SKM-1 treated with dmso at 0.1 percent for 144 hours (cell line): ENCODE results near the gene MAPK1.
"Not testable (repeated sequence)": the region's sequence is repeated elsewhere in the genome, so short reads cannot be mapped to it uniquely, and the experiment has no call there.

Source experiments
- DNase-seq: peaks from one replicate; lab custom pipeline; 2025; ENCODE audit not compliant: unreplicated experiment; lab: John Stamatoyannopoulos, UW

MAPK1 gene

DNA sequence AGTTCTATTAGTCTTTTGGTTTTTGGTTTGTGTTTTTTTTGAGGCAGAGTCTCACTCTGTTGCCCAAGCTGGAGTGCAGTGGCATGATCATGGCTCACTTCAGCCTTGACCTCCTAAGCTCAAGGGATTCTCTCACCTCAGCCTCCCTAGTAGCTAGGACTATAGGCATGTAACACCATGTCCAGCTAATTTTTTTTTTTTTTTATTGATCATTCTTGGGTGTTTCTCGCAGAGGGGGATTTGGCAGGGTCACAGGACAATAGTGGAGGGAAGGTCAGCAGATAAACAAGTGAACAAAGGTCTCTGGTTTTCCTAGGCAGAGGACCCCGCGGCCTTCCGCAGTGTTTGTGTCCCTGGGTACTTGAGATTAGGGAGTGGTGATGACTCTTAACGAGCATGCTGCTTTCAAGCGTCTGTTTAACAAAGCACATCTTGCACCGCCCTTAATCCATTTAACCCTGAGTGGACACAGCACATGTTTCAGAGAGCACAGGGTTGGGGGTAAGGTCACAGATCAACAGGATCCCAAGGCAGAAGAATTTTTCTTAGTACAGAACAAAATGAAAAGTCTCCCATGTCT, 15.4 kb upstream of the MAPK1 start:
- not testable (repeated sequence) for DNase-seq

DNA sequence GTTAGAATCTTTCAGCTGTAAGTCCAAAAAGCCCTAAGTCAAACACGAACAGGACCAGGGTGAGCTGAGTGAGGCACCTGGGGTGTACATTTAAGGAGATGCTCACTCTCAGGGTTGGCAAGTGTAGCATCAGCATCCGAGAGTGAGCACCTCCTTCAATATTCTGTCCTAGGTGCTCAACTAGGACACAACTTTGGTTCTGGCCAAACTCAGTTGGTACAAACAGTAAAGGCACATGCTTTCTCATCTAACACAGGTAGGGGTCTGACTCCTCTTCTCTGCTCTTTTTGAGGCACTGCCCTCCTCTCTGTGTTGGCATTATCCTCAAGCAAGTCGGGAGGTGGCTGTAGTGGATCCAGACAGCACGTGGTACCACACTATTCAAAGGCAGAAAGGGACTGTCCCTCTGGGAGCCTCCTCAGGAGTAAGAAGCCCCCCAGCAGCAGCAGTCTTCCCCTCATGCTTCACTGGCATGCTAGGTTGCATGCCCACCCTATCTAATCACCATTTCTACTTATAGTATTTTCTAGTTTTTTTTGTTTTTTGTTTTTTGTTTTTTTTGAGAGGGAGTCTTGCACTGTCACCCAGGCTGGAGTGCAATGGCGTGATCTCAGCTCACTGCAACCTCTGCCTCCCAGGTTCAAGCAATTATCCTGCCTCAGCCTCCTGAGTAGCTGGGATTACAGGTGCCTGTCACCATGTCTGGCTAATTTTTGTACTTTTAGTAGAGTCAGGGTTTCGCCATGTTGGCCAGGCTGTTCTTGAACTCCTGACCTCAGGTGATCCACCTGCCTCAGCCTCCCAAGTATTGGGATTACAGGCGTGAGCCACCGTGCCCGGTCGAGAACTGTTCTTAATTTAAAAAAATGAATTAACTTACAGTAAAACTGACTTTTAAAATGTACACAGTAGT, 14.7 kb upstream of the MAPK1 start:
- DNase-seq = no peak

DNA sequence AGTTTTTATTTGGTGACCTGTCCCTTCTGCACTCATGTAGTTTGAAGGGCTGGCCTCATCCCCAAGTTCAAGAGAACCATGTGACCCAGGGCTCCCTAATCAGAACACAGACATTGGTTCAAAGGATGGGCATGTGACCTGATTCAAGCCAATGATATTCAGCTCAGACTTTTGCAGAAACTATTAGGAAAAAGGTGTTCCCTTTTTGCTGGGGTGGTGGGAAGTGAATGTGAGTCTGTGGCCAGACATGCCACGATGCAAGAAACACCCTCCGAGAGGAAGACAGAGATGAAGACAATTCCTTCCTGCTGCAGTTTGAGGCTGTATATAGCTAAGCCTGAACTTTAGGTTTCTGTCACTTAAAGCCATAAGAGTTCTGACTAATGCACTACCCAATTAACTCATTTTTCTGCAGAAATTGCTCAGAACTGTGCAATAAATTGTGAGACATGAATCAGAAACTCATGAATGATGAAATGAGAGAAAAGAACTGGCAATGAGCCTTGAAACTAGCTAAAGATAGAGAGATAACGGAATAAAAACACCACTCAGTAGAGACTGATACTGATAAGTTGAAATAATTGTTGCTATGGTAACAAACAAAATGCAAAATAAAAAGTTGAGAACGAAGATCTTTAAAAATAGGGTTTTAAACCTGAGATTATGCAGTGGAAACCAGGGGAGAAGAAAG, 9.2 kb upstream of the MAPK1 start:
- DNase-seq = peak; percentile 71

DNA sequence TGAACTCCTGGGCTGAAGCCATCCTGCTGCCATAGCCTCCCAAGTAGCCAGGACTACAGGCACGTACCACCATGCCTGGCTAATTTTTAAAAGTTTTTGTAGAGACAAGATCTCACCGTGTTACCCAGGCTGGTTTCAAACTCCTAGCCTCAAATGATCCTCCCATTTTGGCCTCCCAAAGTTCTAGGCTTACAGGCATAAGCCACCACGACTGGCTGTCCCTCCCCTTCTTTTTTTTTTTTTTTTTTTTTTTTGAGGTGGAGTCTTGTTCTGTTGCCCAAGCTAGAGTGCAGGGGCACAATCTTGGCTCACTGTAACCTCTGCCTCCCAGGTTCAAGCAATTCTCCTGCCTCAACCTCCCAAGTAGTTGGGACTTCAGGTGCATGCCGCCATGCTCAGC, 7.5 kb upstream of the MAPK1 start:
- DNase-seq = not testable (repeated sequence)

DNA sequence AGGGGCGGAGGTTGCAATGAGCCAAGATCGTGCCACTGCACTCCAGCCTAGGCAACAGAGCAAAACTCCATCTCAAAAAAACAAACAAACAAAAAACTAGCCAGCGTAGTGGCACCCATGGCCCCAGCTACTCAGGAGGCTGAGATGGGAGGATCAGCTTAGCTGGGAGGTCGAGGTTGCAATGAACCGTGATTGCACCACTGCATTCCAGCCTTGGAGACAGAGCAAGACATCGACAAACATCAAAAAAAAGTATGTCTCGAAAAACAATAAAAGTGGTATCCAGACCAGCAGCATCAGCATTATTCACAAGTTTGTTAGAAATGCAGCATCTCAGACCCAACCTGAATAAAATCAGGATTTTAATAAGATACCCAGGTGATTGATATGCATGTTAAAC, 6.2 kb upstream of the MAPK1 start:
- DNase-seq = no peak

DNA sequence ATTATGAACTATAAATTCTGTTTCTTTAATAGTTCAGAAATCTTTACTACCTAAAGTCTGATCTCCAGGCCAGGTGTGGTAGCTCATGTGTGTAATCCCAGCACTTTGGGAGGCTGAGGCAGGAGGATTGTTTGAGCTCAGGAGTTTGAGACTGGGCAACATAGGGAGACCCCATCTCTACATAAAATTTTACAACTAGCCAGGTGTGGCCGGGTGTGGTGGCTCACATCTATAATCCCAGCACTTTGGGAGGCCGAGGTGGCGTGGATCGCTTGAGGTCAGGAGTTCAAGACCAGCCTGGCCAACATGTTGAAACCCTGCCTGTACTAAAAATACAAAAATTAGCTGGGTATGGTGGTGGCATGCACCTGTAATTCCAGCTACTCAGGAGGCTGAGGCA, 5.3 kb upstream of the MAPK1 start:
- DNase-seq = not testable (repeated sequence)

DNA sequence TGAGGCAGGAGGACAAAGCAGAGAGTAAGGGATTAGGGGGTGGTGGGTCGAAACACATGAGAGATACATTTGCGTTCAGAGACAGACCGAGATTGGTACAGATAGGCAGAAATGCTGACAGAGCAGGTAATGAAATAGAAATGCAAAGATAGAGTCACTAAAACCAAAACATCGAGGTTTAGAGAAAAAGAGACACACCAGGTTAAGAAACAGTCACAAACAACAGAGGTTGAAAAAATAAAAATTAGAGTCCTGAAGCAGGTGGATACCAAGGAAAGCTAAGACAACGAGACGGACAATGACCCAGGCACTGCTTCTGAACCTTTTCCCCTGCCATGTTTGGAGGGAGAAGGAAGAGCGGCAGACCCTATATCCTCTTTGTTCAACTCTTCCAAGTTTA, 1.2 kb upstream of the MAPK1 start:
- DNase-seq = no peak

DNA sequence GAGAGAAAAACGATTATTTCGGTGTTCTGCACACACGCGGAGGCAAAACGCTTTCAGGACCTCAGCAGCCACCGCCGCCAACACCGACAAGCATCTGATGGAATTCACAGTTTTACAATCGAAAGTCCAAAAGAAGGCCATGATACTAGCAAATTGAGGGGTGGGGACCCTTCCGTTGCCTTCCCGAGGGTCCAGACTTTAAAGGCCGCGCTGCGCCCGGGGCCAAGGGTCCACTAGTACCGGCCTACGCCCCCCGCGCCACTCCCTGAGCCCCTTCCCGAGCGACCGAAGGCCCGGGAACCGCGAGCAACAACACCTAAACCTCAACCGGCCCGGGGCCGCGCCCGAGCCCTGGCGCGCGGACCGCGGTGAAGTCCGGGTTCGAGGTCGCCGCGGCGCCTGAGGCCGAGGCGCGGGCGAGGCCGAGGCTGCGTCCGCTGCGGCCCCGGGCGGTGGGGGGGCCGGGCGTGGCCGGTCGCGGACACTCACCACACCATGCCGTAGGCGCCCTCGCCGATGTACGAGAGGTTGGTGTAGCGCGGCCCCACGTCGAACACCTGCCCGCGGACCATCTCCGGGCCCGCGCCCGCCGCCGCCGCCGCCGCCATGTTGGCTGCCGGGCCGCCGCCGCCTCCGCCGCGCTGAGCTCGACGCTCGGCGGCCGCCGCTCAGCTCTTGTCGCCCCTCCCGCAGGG, 465 bp downstream of the MAPK1 start:
- no peak for DNase-seq

DNA sequence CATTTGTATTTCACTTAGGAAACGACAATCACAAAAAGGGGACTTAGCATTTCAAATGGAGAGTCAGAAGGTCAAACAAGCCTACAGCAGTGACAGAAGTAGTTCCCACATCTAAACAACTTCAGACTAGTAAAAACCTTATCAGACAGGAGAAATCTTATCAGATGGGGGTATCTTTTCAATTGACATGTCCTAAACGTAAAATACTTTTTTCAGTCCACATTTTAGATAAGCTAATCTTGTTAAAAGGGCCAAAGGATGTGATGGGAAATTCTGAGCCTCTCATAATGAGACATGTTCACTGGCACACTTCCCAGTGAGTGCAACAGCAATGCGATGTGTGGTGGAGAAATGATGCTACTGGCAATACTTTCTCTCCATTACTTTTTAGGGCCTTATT, 2.4 kb downstream of the MAPK1 start:
- no peak for DNase-seq

DNA sequence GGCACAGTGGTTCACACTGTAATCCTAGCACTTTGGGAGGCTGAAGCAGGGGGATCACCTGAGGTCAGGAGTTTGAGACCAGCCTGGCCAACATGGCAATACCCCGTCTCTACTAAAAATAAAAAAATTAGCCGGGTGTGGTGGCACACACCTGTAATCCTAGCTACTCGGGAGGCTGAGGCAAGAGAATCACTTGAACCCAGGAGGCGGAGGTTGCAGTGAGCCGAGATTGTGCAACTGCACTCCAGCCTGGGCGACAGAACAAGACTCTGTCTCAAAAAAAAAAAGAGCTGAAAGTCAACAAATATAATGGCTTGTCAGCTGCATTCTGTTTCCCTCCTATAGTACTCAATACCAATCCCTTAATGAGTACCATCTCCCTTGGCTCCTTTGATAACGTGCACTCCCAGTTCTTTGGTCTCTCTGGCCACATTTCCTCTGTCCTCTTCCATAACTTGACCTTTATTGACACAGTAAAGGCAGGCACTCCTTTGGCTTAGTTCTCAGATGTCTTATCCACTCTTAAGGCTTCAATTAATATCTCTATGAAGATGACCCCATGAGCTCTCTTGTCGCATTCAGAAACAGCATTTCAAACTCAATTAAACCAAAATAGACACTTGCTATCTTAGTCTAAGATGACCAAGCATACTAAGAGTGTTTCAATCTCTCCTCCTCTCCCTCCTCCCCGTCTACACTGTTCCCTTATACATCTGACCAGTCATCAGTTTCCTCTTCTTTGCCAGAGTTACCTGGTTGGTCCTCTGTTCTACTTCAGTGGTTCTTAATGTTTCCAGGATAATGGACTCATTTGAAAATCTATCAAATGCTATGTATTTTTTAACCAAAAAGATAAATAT, 4.8 kb downstream of the MAPK1 start:
- DNase-seq = no peak

DNA sequence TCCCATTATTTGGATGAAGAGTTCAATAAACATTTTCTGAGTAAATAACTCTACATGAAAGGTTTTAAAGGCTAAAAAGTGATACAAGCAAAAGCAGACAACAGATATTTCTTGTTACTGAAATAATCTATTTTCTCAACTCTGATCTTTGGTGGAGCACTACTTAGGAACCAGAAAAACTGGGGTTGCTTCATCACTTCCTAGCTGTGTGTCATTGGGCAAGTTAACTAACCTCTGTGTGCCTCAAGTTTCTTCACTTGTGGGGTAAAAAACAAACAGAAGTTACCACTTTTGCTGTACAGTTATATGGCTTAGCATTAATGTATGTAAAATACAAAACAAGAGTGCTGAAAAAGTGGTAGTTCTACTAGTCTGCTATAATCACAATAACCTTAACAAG, 5.6 kb downstream of the MAPK1 start:
- peak; percentile 65 for DNase-seq

DNA sequence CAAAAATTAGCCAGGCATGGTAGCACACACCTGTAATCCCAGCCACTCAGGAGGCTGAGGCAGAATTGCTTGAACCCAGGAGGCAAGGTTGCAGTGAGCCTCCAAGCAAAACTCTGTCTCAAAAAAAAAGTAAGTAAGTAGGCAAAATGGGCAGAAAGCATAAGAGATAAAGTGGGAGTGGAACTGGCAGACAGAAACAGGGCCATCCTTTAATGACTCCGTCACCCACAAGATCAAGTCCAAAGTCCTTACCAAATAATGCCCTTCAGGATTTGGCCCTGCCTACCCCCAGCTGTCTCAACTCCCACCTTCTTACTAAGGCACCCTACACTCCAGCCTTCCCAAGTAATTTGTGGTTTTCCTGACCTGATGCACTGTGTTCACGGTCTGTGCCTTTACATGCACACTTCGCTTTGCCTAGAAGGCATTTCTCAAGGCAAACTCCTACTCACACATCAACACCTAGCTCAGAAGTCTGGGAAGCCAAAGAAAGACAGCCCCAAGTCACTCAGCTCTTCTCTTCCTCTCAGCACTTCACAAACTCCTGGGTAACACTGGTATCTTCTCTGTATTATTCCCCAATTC, 6.1 kb downstream of the MAPK1 start:
- no peak for DNase-seq

DNA sequence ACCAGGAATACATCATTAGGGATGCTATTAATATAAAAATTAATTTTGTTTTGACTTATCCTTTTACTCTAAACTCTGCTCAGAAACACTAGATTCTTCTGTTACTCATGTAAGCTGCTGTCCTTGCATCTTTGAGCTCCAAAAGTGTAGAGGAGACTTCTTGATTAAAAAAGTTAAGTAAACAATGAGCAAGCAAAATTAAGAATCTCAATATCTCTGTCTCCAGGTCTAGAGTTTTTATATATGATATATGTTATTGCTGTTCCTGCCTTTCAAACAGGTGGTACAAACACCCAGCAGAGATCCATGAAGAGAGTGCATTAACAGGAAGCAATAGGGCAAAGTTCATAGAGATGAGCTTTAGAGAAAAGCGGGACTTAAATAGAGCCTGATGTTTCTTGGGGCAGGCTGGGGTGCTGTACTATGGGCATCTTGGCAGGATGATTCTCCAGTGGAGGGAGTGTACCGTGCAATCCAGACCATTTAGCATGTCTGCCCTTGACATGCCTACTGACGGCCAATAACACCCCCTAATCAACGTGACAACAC, 6.9 kb downstream of the MAPK1 start:
- no peak for DNase-seq

DNA sequence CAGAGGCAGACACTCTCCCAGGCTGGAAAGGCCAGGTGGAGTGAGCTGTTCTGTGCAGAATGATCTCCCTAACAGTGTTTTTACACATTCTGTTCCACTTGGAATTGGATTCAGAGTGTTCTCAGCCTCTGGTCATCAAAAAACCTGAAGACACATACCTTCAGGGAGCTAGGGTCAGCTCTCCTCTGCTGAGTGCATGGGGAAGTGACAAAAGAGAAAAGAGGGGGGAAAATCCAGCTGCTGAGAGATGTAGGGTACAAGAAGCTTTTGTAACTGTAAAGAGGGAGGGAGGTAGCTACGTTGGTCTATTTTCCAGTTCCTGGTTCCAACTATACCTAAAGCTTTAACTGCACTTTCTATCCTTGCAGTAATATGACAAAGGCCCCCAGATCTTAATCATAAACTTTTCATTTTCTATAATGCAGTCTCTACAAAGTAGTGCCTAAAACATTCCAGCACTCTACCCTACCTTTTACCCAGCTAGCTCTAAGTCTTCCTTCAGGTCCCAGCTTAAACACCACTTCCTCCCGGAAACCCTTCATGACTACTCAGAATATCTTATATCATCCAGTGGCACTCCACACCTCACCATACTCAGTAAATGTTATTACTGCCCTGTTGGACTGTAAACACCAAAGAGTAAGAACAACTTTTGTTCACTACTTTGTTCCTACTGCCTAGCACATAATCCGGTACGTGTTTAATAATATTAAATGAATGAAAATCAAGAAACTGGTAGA, 9.2 kb downstream of the MAPK1 start:
- DNase-seq = no peak

DNA sequence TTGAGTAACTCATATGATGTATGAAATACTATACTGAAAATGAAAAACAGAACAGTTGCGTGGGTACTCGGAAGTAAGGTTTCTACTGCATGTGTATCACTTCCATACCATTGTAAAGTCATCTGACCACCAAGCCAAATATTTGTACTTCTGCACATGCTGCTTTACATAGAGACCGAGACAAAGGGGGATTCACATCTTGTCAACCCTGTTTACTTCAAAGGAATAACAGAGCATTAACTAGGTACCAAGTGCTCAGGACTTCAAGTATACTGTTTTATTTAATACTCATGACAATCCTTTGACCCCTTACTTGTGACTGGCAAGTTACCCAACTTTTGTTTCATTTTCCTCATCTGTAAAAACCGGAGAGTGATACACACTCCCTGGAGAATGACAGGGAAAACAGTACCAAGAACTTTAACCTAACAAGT, 9.9 kb downstream of the MAPK1 start:
- no peak for DNase-seq

DNA sequence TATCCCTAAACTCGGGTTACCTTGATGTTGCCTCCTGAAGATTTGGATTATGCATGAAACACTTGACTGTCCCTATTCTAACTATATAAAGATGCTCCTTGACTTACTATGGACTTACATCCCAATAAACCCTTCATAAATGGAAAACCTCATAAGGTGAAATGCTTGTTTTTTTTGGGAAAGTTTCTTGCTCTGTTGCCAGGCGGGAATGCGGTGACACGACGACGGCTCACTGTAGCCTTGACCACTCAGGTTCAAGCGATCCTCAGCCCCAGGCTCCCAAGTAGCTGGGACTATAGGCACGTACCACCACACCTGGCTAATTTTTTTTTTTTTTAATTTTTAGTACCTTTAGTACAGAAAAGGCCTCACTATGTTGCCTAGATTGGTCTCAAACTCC, 10.6 kb downstream of the MAPK1 start:
- DNase-seq = no peak

DNA sequence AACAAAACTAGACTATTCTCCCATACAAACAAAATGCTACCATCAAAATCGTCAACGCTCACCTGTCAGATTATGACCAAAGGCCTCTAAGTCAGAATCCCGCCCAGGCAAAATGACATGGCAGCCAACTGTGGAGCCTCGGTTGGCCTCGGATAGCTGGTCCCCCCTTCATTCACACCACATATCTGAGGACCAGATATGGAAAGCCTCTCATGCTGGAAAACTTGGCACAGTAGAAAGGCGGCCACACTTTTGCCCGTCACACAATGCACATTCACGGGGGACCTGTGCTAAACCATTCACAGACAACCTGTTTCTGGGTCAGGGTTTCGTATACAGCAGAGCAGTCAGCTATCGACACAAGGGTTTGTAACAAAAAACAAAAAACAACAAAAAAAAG, 11.2 kb downstream of the MAPK1 start:
- no peak for DNase-seq

DNA sequence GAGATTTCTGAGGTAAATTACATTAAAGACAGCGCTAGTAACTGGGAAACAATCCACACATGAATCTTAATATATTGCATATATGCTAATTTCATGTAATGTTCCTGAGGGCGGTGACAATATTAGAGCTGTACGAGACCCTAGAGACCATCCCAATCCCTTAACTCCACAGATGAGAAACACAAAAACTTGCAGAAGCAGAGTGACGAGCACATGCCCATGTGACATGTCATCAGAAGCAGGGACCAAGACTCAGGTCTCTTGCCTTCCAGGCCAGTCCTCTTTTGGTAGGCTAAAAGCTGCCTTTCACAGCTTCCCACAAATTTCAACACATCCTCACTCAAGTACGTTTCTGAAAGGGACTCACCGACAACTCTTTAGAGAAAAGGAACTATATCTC, 11.8 kb downstream of the MAPK1 start:
- peak; percentile 65 for DNase-seq

DNA sequence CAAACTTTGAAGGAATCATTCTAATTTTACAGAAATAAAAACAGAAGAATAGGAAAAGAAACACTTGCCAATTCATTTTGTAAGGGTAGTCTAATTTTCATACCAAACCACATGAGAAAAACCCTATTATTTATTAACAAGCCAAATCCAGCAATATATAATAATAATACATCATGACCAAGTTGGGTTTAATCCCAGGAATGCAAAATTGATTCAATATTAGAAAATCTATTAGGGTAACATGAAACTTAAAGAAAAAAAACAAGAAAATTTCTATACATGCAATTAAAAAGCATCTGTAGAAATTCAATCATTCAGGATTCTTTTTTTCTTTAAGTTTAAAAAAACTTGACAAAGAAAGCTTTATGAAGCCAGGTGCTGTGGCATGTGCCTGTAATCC, 16.8 kb downstream of the MAPK1 start:
- no peak for DNase-seq
